K562 (cell line): ENCODE data around the gene SMOC2. TPM values are rescaled to one million over a fixed set of nuclear protein-coding genes. Genes with fewer than 3 reads are reported as not detected.

Experiments
- ATAC-seq: fragments of 200-7000 bp; cut with Tn5 transposase; 3 replicates; pipeline ENCODE4 v1.9.1; 2020; ENCODE audit warnings: moderate library complexity
- BruUV-seq: library from RNA; stranded (reverse); fragments of 400-500 nt; replicated peaks from 2 replicates; lab custom pipeline; 2021; lab: Mats Ljungman, UMichigan
- CTCF ChIA-PET: fragments of 300-600 bp; formaldehyde crosslinking; extraction: SDS; loops from one replicate; lab custom pipeline; 2021; ENCODE audit warnings: low intra/inter-chr PET ratio; lab: Yijun Ruan, JAX
- POLR2A ChIA-PET: fragments of 300-600, 350-650 bp; sonication (Branson Sonifier 250); formaldehyde crosslinking; extraction: SDS; loops from one replicate; lab custom pipeline; 2021; ENCODE audit warnings: antibody characterized with exemption, inconsistent platforms; lab: Yijun Ruan, JAX
- DNase-seq, 4 experiments: peaks; one replicate each; pipeline versions ENCODE4 v3.0.0 to v3.0.0-alpha.2; 2011 to 2018; ENCODE audit warnings: low spot score in 3 of 4, mixed read lengths in 3 of 4; ENCODE audit errors: extremely low read depth in 1 of 4
- FAIRE-seq: peaks from 2 replicates; lab custom pipeline; 2011; peaks lifted over from hg19 to GRCh38; lab: Jason Lieb, UNC
- H2AFZ ChIP-seq: 2 replicates; pipeline ENCODE4 v1.6.0; 2011; ENCODE audit warnings: low read depth, low read length, control low read depth, inconsistent platforms
- H3K27ac ChIP-seq: fragments of 200-600 bp; 3 replicates; pipeline ENCODE4 v1.8.0; 2011; ENCODE audit warnings: low read depth, mild to moderate bottlenecking, control low read depth, inconsistent platforms, low read length, moderate library complexity, mixed read lengths; ENCODE audit errors: extremely low read depth
- H3K27me3 ChIP-seq, 2 experiments: fragments of 300-600 bp in 1 of 2; 2 replicates in 1 of 2; 3 replicates in 1 of 2; pipeline versions ENCODE4 v1.6.0 to v1.8.0; 2011; ENCODE audit warnings: inconsistent platforms in 2 of 2, low read length in 2 of 2, mild to moderate bottlenecking in 1 of 2, mixed read lengths in 1 of 2, moderate library complexity in 1 of 2; ENCODE audit not compliant: control insufficient read depth in 2 of 2, insufficient read depth in 2 of 2
- H3K36me3 ChIP-seq: fragments of 300-600 bp; 3 replicates; pipeline ENCODE4 v1.8.0; 2011; ENCODE audit warnings: mild to moderate bottlenecking, low read length, inconsistent platforms; ENCODE audit not compliant: control insufficient read depth, insufficient read depth
- H3K4me1 ChIP-seq, 2 experiments: fragments of 200-600 bp in 1 of 2; replicated peaks in 1 of 2; 2 replicates in 1 of 2; 3 replicates in 1 of 2; pipeline versions ENCODE4 v1.5.1 to v1.8.0; 2011; ENCODE audit warnings: inconsistent platforms in 2 of 2, low read length in 2 of 2, mild to moderate bottlenecking in 1 of 2, mixed read lengths in 1 of 2, moderate library complexity in 1 of 2; ENCODE audit not compliant: control insufficient read depth in 2 of 2, insufficient read depth in 2 of 2
- H3K4me2 ChIP-seq: 2 replicates; pipeline ENCODE4 v1.6.1; 2011; ENCODE audit warnings: low read length, control low read depth, inconsistent platforms, mixed read lengths; ENCODE audit not compliant: insufficient read depth
- H3K4me3 ChIP-seq: fragments of 200-600 bp; sonication (generic), shearing (Covaris generic); 2 replicates; pipeline ENCODE4 v1.5.1; 2016; ENCODE audit warnings: control low read depth, inconsistent platforms
- H3K79me2 ChIP-seq: fragments of 200-600 bp; 3 replicates; pipeline ENCODE4 v1.8.0; 2011; ENCODE audit warnings: low read length, inconsistent platforms; ENCODE audit not compliant: control insufficient read depth, insufficient read depth
- H3K9ac ChIP-seq, 2 experiments: 2 replicates each; pipeline versions ENCODE4 v1.6.0 to v1.6.1; 2011; ENCODE audit warnings: low read depth in 2 of 2, low read length in 2 of 2, control low read depth in 1 of 2, inconsistent platforms in 1 of 2, mild to moderate bottlenecking in 1 of 2, mixed read lengths in 1 of 2; ENCODE audit not compliant: insufficient read depth in 1 of 2
- H3K9me1 ChIP-seq: one replicate; pipeline ENCODE4 v1.6.0; 2011; ENCODE audit warnings: inconsistent platforms, mild to moderate bottlenecking, low read length, moderate library complexity; ENCODE audit not compliant: control insufficient read depth, insufficient read depth
- H3K9me3 ChIP-seq: replicated peaks from 2 replicates; pipeline ENCODE4 v1.5.1; 2011; ENCODE audit warnings: low read depth, low read length, inconsistent platforms; ENCODE audit not compliant: control insufficient read depth, insufficient read depth
- H4K20me1 ChIP-seq: replicated peaks from 2 replicates; pipeline ENCODE4 v1.6.1; 2011; ENCODE audit warnings: low read length, inconsistent platforms, mixed read lengths; ENCODE audit not compliant: control insufficient read depth, insufficient read depth
- CHD4 ChIP-seq: fragments of 200-600 bp; sonication (generic); IDR thresholded peaks from 3 replicates; pipeline ENCODE4 v1.6.1; 2012; ENCODE audit warnings: low read depth, mild to moderate bottlenecking, mixed read lengths, low read length, inconsistent platforms; ENCODE audit not compliant: insufficient read depth, insufficient replicate concordance, poor library complexity, severe bottlenecking
- FOXA1 ChIP-seq: fragments of 450-650 bp; IDR thresholded peaks from 2 replicates; pipeline ENCODE4 v1.6.1; 2016; ENCODE audit warnings: mild to moderate bottlenecking, borderline replicate concordance
- MITF ChIP-seq: IDR thresholded peaks from 2 replicates; pipeline ENCODE4 v1.6.1; 2014; ENCODE audit warnings: antibody characterized with exemption
- MLLT1 ChIP-seq, 2 experiments: fragments of 450-650 bp; IDR thresholded peaks; 2 replicates each; pipeline ENCODE4 v1.6.1; 2016
- NR2F6 ChIP-seq: fragments of 450-650 bp; formaldehyde crosslinking; IDR thresholded peaks from 2 replicates; pipeline ENCODE4 v1.4.0; 2020; ENCODE audit warnings: mild to moderate bottlenecking
- NRF1 ChIP-seq, 2 experiments: fragments of 450-650 bp; IDR thresholded peaks in 1 of 2; conservative IDR thresholded peaks in 1 of 2; 2 replicates each; pipeline ENCODE4 v1.6.1; 2014; ENCODE audit warnings: mild to moderate bottlenecking in 2 of 2
- POLR2H ChIP-seq: IDR thresholded peaks from 2 replicates; pipeline ENCODE4 v1.6.1; 2016; ENCODE audit warnings: missing genetic modification characterization, low read depth, mild to moderate bottlenecking, control low read depth, missing compliant biosample characterization, moderate library complexity
- PREB ChIP-seq: sonication (generic); formaldehyde crosslinking; IDR thresholded peaks from 2 replicates; pipeline ENCODE4 v1.8.1; 2023; ENCODE audit warnings: mild to moderate bottlenecking, missing genetic modification reagents
- SMAD2 ChIP-seq: fragments of 150-350 bp; IDR thresholded peaks from 2 replicates; pipeline ENCODE4 v1.6.1; 2014; ENCODE audit warnings: low read depth, mild to moderate bottlenecking, low read length
- TAF9B ChIP-seq: fragments of 450-650 bp; IDR thresholded peaks from 2 replicates; pipeline ENCODE4 v1.6.1; 2018; ENCODE audit warnings: mild to moderate bottlenecking; ENCODE audit not compliant: partially characterized antibody
- ZBTB5 ChIP-seq: fragments of 450-650 bp; IDR thresholded peaks from 2 replicates; pipeline ENCODE4 v1.6.1; 2017; ENCODE audit warnings: antibody characterized with exemption
- ZEB2 ChIP-seq: fragments of 450-650 bp; IDR thresholded peaks from 2 replicates; pipeline ENCODE4 v1.6.1; 2016
- ZKSCAN1 ChIP-seq: fragments of 150-350 bp; IDR thresholded peaks from 2 replicates; pipeline ENCODE4 v1.6.1; 2016; ENCODE audit warnings: low read depth, low read length
- ZNF518B ChIP-seq: fragments of 250-450 bp; sonication (Bioruptor Pico); IDR thresholded peaks from 2 replicates; pipeline ENCODE4 v1.5.0; 2021; ENCODE audit warnings: mild to moderate bottlenecking, moderate library complexity
- WGBS: fragments of 100-300 bp; shearing (Covaris generic); methylation state at CpG from one replicate; pipeline ENCODE4 v1.1.6; 2016; ENCODE audit warnings: low coverage, mixed read lengths; ENCODE audit not compliant: insufficient coverage; ENCODE audit errors: missing lambda C conversion rate; 5-methylcytosine and 5-hydroxymethylcytosine counted together
- in situ Hi-C: fragments of 300-500 bp; cut with MboI; formaldehyde crosslinking; loops from 4 replicates; pipeline ENCODE4 v1.15.0; 2018; ENCODE audit warnings: inconsistent platforms, mixed read lengths
- intact Hi-C: fragments of 100-400 bp; cut with micrococcal nuclease; formaldehyde crosslinking; loops from 2 replicates; pipeline ENCODE4 v1.14.2; 2022
- polyA plus RNA-seq, 8 experiments: library from polyadenylated mRNA; depleted of rRNA in 4 of 8; stranded (reverse) in 5 of 8; unstranded in 3 of 8; fragments of >200 nt; fragmentation: Nextera tagmentation in 2 of 8; fragmentation: Illumina TruSeq in 1 of 8; extraction: Ambion mirVana in 2 of 8; extraction: Trizol in 1 of 8; gene quantifications; 2 replicates each; pipeline versions ENCODE4 v1.2.1 to v1.2.3, GENCODE V29; 2011 to 2014; ENCODE audit warnings: inconsistent platforms in 1 of 8, missing spikeins in 1 of 8
- total RNA-seq, 7 experiments: library from RNA; depleted of rRNA in 6 of 7; stranded (reverse); fragments of >200 nt in 6 of 7; fragmentation: Illumina TruSeq in 2 of 7; extraction: Trizol in 2 of 7; gene quantifications; 2 replicates each; pipeline versions ENCODE4 v1.2.1 to v1.2.3, GENCODE V29; 2011 to 2021; ENCODE audit warnings: low replicate concordance in 1 of 7

Gene SMOC2
- total and polyA plus RNA-seq, 9 of the 15 experiments (the other 6 are each of a cell fraction or from before 2014, with no cell fraction given), result 0.45 to 2.3 (median 1.1) TPM

GRCh38 chr6:168678077-168678476, 237.1 kb downstream of the SMOC2 start:
- intact Hi-C loops (no loop called here), in situ Hi-C loops (no loop called here)
- no peaks in the 10 kb centered on the region for H3K79me2 ChIP-seq
- H3K9me3 ChIP-seq, result no peaks in the 10 kb centered on the region
- BruUV-seq, result no TSS peak
- POLR2A ChIA-PET, result interaction anchor here (1.1 kb wide), 1 partner anchor 12 kb away, joined by 3 read pairs; no protein-coding TSS in a partner anchor
- FAIRE-seq (no peak), ATAC-seq (no peak), DNase-seq (no peak)
- no peaks in the 10 kb centered on the region for H3K36me3 ChIP-seq
- no peak overlapping the region for H2AFZ ChIP-seq
- H4K20me1 ChIP-seq, result no peaks in the 10 kb centered on the region
- no peaks in the 10 kb centered on the region for H3K4me1 ChIP-seq
- no peak overlapping the region for H3K4me3 ChIP-seq
- H3K9me1 ChIP-seq, result peaks cover 3% of the 10 kb centered on the region
- no peak overlapping the region for H3K27ac ChIP-seq
- CTCF ChIA-PET, result no interaction called here
- H3K9ac ChIP-seq, result no peak overlapping the region
- H3K27me3 ChIP-seq, result peaks cover 19 to 32% of the 10 kb centered on the region in 2 experiments
- WGBS, result 0% methylated on average over 1 of the region's 1 CpG
- no peak overlapping the region for H3K4me2 ChIP-seq
- TF ChIP-seq POLR2H (tag), result no peak
- TF ChIP-seq MLLT1 (IDR thresholded peaks at IDR 0.05), result no peak
- no peak for TF ChIP-seq NRF1 (conservative IDR thresholded peaks at IDR 0.05 in 1 of 2, IDR thresholded peaks at IDR 0.05 in 1 of 2)
- TF ChIP-seq ZBTB5, result no peak
- no peak for TF ChIP-seq PREB (CRISPR knock-in tag)
- TF ChIP-seq ZKSCAN1, result no peak
- no peak for TF ChIP-seq SMAD2
- no peak for TF ChIP-seq ZEB2
- TF ChIP-seq CHD4, result no peak
- no peak for TF ChIP-seq FOXA1
- TF ChIP-seq ZNF518B (CRISPR knock-in tag), result no peak
- no peak for TF ChIP-seq NR2F6
- no peak for TF ChIP-seq MITF
- no peak for TF ChIP-seq TAF9B
